ENCODE measurements around the gene CCDC32. TPM values are rescaled to one million over a fixed set of nuclear protein-coding genes. Genes with fewer than 3 reads are reported as not detected.

CCDC32 gene
- total and polyA plus RNA-seq, 2 of the 8 experiments (the other 6 are each of a cell fraction or from before 2014, with no cell fraction given): 8.9 to 12.1 TPM

DNA sequence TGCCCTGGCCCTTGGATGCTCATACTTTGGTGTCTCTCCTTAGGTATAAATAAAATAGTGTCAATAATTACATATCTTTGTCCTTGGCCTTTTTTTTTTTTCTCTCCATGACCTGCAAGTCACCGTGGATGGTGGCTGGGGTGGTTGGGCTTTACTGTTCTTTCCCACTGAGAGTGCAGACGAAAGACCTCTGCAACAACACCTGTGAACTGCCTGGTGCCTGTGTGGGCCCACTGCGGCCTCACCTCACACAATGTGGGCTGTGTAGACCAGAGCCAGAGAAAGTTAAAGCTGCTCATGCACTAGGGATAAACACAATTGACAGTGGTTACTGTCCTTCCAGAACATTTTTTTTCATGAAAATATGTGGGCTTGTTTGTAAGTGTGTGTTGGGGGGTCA lies 39.0 kb downstream of the CCDC32 start:
- DNase-seq (ENCODE audit: low read depth in 1 of 2, low spot score in 2 of 2) (no peak), FAIRE-seq (no peak)
- Histone ChIP-seq H3K9me3 (ENCODE audit: insufficient read depth in 2 of 2, low read depth in 1 of 2, low read length in 1 of 2) (no peaks in the 10 kb centered on the region), H2BK20ac (ENCODE audit: low read length) (no peak overlapping the region), H3K27me3 (replicated peaks in 1 of 4; ENCODE audit: control insufficient read depth in 3 of 4, extremely low read depth in 1 of 4, insufficient read depth in 3 of 4, low read length in 3 of 4) (no peaks in the 10 kb centered on the region), H3K27ac (ENCODE audit: low read depth, low read length) (no peak overlapping the region), H4K5ac (ENCODE audit: insufficient read length, low read depth, low read length) (no peak overlapping the region), H4K20me1 (replicated peaks in 1 of 2; ENCODE audit: control insufficient read depth in 1 of 2, insufficient read depth in 2 of 2, low read length in 2 of 2) (no peaks in the 10 kb centered on the region), H2BK120ac (replicated peaks; ENCODE audit: low read depth, low read length) (no peak overlapping the region), H3K79me1 (ENCODE audit: low read depth, low read length) (no peaks in the 10 kb centered on the region; the same call in 1 of the 2 replicates), H3K14ac (ENCODE audit: insufficient read length) (no peak overlapping the region), H3K36me3 (ENCODE audit: control insufficient read depth in 2 of 4, insufficient read depth in 4 of 4, low read length in 3 of 4) (no peaks in the 10 kb centered on the region), H3K18ac (ENCODE audit: extremely low read depth, low read length) (no peak overlapping the region), H3K4ac (replicated peaks; ENCODE audit: insufficient read length, low read depth, low read length) (no peak overlapping the region), H3K23me2 (ENCODE audit: low read depth, low read length) (no peaks in the 10 kb centered on the region), H3K56ac (replicated peaks; ENCODE audit: insufficient read length, low read depth, low read length) (no peak overlapping the region), H2AK5ac (ENCODE audit: low read depth, low read length) (no peak overlapping the region), H2BK15ac (ENCODE audit: low read length) (no peak overlapping the region), H4K8ac (ENCODE audit: extremely low read depth, insufficient read depth, low read length) (no peak overlapping the region), H2BK5ac (ENCODE audit: low read depth, low read length) (no peak overlapping the region), H4K91ac (replicated peaks; ENCODE audit: insufficient read length, low read length) (no peak overlapping the region), H3K4me1 (replicated peaks in 1 of 4; ENCODE audit: control insufficient read depth in 3 of 4, insufficient read depth in 4 of 4, low read length in 3 of 4) (no peaks in the 10 kb centered on the region), H2AFZ (ENCODE audit: low read length) (no peak overlapping the region), H3K4me3 (ENCODE audit: extremely low read depth in 1 of 4, insufficient read depth in 2 of 4, low read depth in 3 of 4, low read length in 4 of 4) (no peak overlapping the region), H3K79me2 (ENCODE audit: control insufficient read depth in 1 of 2, insufficient read depth in 2 of 2, low read length in 2 of 2) (no peaks in the 10 kb centered on the region), H2BK12ac (ENCODE audit: low read depth, low read length) (no peak overlapping the region), H3K4me2 (ENCODE audit: insufficient read depth in 1 of 2, low read depth in 2 of 2, low read length in 2 of 2) (no peak overlapping the region), H3K23ac (ENCODE audit: insufficient read length) (no peak overlapping the region), H3K9ac (replicated peaks in 1 of 4; ENCODE audit: extremely low read depth in 1 of 4, low read depth in 3 of 4, low read length in 3 of 4) (no peak overlapping the region)
- POLR2A ChIA-PET (ENCODE audit: partially characterized antibody): interaction anchor here (1.1 kb wide), 1 partner anchor 107 kb away, joined by 4 read pairs; no protein-coding TSS in a partner anchor
- CTCF ChIA-PET (ENCODE audit: partially characterized antibody): interaction anchor here (1.2 to 1.3 kb wide), 2 partner anchors 19 to 332 kb away, joined by 3 to 4 read pairs; no protein-coding TSS in a partner anchor
- WGBS, 2 experiments (ENCODE audit: extremely low coverage in 1 of 2, insufficient coverage in 1 of 2, insufficient read length in 1 of 2, insufficient replicate concordance in 2 of 2, low coverage in 1 of 2, low lambda C conversion rate in 2 of 2, missing lambda C conversion rate in 1 of 2): 96% methylated on average over 2 of the region's 3 CpGs; no CpG with 5 or more reads in 1 of the 2 experiments
- TF ChIP-seq SP4 (IDR thresholded peaks at IDR 0.05; ENCODE audit: low read length) (no peak), MAFK (IDR thresholded peaks at IDR 0.05; ENCODE audit: low read depth, low read length) (no peak), SIRT6 (IDR thresholded peaks at IDR 0.05; ENCODE audit: low read length) (no peak), RAD21 (IDR thresholded peaks at IDR 0.05 in 1 of 2, conservative IDR thresholded peaks at IDR 0.05 in 1 of 2; ENCODE audit: low read depth in 2 of 2, low read length in 2 of 2) (no peak), NANOG (IDR thresholded peaks at IDR 0.05; ENCODE audit: insufficient read depth, low read depth, low read length, poor library complexity, severe bottlenecking) (no peak), BRCA1 (IDR thresholded peaks at IDR 0.05; ENCODE audit: low read depth, low read length) (no peak), SRF (IDR thresholded peaks at IDR 0.05; ENCODE audit: low read depth, low read length) (no peak), BACH1 (IDR thresholded peaks at IDR 0.05; ENCODE audit: low read length) (no peak)
- TF ChIP-seq, protein P1, sequence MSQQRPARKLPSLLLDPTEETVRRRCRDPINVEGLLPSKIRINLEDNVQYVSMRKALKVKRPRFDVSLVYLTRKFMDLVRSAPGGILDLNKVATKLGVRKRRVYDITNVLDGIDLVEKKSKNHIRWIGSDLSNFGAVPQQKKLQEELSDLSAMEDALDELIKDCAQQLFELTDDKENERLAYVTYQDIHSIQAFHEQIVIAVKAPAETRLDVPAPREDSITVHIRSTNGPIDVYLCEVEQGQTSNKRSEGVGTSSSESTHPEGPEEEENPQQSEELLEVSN (IDR thresholded peaks at IDR 0.05): no peak
